ENCODE measurements around the gene IL20RA.
A peak's percentile ranks its signal among the peaks of the same experiment; 100 is the strongest.
"Not testable (repeated sequence)": the region's sequence is repeated elsewhere in the genome, so short reads cannot be mapped to it uniquely, and the experiment has no call there.

The IL20RA gene

GRCh38 chr6:137044366-137045221, at the start of gene IL20RA:
TSS of gene IL20RA (minus strand) at chr6:137044965. CDS start at chr6:137044728, 237 bp downstream.
- DNase-seq (ENCODE audit: low read depth), result no peak

GRCh38 chr6:137093183-137094069, 48.7 kb upstream of the IL20RA start:
- no peak for DNase-seq (ENCODE audit: low read depth)

- DNase-seq (ENCODE audit: low read depth), result no peak
Measured at GRCh38 chr6:137092018-137092417, 47.3 kb upstream of the IL20RA start.

- DNase-seq (ENCODE audit: low read depth), result no peak
Measured at GRCh38 chr6:137089305-137089704, 44.5 kb upstream of the IL20RA start.

- no peak for DNase-seq (ENCODE audit: low read depth)
Measured at GRCh38 chr6:137087902-137088301, 43.1 kb upstream of the IL20RA start.

GRCh38 chr6:137086031-137086430, 41.3 kb upstream of the IL20RA start:
- no peak for DNase-seq (ENCODE audit: low read depth)

GRCh38 chr6:137084865-137085617, 40.3 kb upstream of the IL20RA start:
- DNase-seq (ENCODE audit: low read depth), result no peak

GRCh38 chr6:137084090-137084489, 39.3 kb upstream of the IL20RA start:
- no peak for DNase-seq (ENCODE audit: low read depth)

GRCh38 chr6:137081997-137082396, 37.2 kb upstream of the IL20RA start:
- DNase-seq (ENCODE audit: low read depth), result no peak

- no peak for DNase-seq (ENCODE audit: low read depth)
Measured at GRCh38 chr6:137080711-137081110, 35.9 kb upstream of the IL20RA start.

GRCh38 chr6:137076277-137077068, 31.7 kb upstream of the IL20RA start:
- peak; percentile 18 for DNase-seq (ENCODE audit: low read depth)

GRCh38 chr6:137075790-137076189, 31.0 kb upstream of the IL20RA start:
- DNase-seq (ENCODE audit: low read depth), result not testable (repeated sequence)

- no peak for DNase-seq (ENCODE audit: low read depth)
Measured at GRCh38 chr6:137070303-137070702, 25.5 kb upstream of the IL20RA start.

GRCh38 chr6:137067399-137067798, 22.6 kb upstream of the IL20RA start:
- no peak for DNase-seq (ENCODE audit: low read depth)

GRCh38 chr6:137058037-137058436, 13.3 kb upstream of the IL20RA start:
- no peak for DNase-seq (ENCODE audit: low read depth)

- DNase-seq (ENCODE audit: low read depth), result no peak
Measured at GRCh38 chr6:137056121-137056880, 11.5 kb upstream of the IL20RA start.

GRCh38 chr6:137051790-137052472, 7.2 kb upstream of the IL20RA start:
- no peak for DNase-seq (ENCODE audit: low read depth)

GRCh38 chr6:137049095-137049494, 4.3 kb upstream of the IL20RA start:
- no peak for DNase-seq (ENCODE audit: low read depth)

- DNase-seq (ENCODE audit: low read depth), result no peak
Measured at GRCh38 chr6:137046871-137047412, 2.2 kb upstream of the IL20RA start.
